Vagina (tissue), 2 donors: Measurements from ENCODE around the gene TSACC. TPM values are rescaled to one million over a fixed set of nuclear protein-coding genes. Genes with fewer than 3 reads are reported as not detected.

Experiments
- DNase-seq, 2 donors: peaks; one replicate each; pipeline ENCODE4 v3.0.0-alpha.2; 2017; ENCODE audit errors: extremely low spot score in 2 of 2
- H3K27ac ChIP-seq: fragments of 200-600 bp; sonication (generic); one replicate; pipeline ENCODE4 v1.5.1; 2019
- H3K27me3 ChIP-seq: fragments of 200-600 bp; sonication (generic); one replicate; pipeline ENCODE4 v1.5.1; 2019
- H3K36me3 ChIP-seq, 2 donors: fragments of 200-600 bp; sonication (generic); one replicate each; pipeline ENCODE4 v1.5.1; 2017 to 2019
- H3K4me1 ChIP-seq: fragments of 200-600 bp; sonication (generic); one replicate; pipeline ENCODE4 v1.5.1; 2019
- H3K4me3 ChIP-seq, 2 donors: fragments of 200-600 bp; sonication (generic); 1 replicate in 1 of 2; 2 replicates in 1 of 2; pipeline ENCODE4 v1.5.1; 2016 to 2019
- H3K9me3 ChIP-seq: fragments of 200-600 bp; sonication (generic); one replicate; pipeline ENCODE4 v1.5.1; 2019
- POLR2A ChIP-seq, 2 donors: fragments of 450-650 bp; IDR thresholded peaks; one replicate each; pipeline ENCODE4 v1.6.1; 2017; ENCODE audit warnings: antibody characterized with exemption in 2 of 2, mild to moderate bottlenecking in 2 of 2, moderate library complexity in 2 of 2
- POLR2AphosphoS5 ChIP-seq, 2 donors: sonication (generic); formaldehyde crosslinking; IDR thresholded peaks; one replicate each; pipeline ENCODE4 v1.9.0; 2017; ENCODE audit warnings: antibody characterized with exemption in 2 of 2, mild to moderate bottlenecking in 2 of 2, low read depth in 1 of 2; ENCODE audit not compliant: insufficient read depth in 1 of 2
- intact Hi-C: fragments of 100-400 bp; cut with DNase I; formaldehyde crosslinking; loops from one replicate; pipeline ENCODE4 v1.15.1; 2023
- total RNA-seq: library from RNA; depleted of rRNA; stranded (reverse); fragments of >200 nt; gene quantifications from one replicate; pipeline ENCODE4 v1.2.3, GENCODE V29; 2016
- TF ChIP-seq, protein P1 (sequence below), 3 experiments: fragments of 450-650 bp in 2 of 3; fragments of 200-600 bp in 1 of 3; sonication (generic) in 1 of 3; IDR thresholded peaks; one replicate each; pipeline ENCODE4 v1.5.1; 2017 to 2019; ENCODE audit warnings: antibody characterized with exemption in 3 of 3, mild to moderate bottlenecking in 2 of 3, moderate library complexity in 2 of 3

TSACC gene
- total RNA-seq, 1 donor from 2014 or later, result not detected

DNA sequence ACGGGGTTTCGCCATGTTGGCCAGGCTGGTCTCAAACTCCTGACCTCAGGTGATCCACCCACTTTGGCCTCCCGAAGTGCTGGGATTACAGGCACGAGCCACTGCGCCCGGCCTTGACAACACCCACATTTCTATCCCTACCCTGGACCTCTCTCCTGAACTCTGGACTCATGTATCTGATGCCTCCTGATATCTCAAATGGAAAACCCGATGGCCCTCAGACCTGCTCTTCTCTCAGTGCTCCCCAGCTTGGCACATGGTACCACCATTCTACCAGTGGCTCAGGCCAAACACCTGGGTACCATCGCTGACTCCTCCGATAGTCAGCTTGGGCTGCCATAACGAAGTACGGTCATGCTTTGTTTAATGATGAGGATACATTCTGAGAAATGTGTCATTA lies 22.2 kb downstream of the TSACC start:
- H3K36me3 ChIP-seq, result no peaks in the 10 kb centered on the region
- H3K27me3 ChIP-seq, result no peaks in the 10 kb centered on the region

DNA sequence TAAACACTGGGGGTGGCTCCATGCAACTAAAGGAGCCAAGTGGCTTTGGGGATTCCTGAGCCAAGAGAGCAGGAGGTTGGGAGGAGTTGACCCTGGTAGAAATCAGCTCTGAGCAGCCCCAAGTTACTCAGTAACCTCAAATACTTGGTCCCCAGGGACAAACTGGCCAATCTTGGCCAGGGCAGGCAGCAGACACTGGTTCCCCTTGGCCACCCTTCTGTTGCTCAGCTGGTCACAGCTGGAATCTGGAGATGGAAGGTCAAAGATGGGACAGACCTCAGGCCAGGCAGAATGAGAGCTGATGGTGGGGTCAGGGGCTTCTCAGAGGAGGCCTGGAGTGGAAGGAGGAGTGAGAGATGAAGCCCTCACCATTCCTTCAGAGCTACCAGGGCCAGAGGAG lies 27.4 kb downstream of the TSACC start:
- H3K27ac ChIP-seq, result no peak overlapping the region
- H3K9me3 ChIP-seq, result no peaks in the 10 kb centered on the region
- intact Hi-C loops, result no loop called here
- peaks cover 11% of the 10 kb centered on the region for H3K4me1 ChIP-seq
- DNase-seq, result no peak
- H3K36me3 ChIP-seq, result no peaks in the 10 kb centered on the region
- no peak overlapping the region for H3K4me3 ChIP-seq
- TF ChIP-seq, protein P1, sequence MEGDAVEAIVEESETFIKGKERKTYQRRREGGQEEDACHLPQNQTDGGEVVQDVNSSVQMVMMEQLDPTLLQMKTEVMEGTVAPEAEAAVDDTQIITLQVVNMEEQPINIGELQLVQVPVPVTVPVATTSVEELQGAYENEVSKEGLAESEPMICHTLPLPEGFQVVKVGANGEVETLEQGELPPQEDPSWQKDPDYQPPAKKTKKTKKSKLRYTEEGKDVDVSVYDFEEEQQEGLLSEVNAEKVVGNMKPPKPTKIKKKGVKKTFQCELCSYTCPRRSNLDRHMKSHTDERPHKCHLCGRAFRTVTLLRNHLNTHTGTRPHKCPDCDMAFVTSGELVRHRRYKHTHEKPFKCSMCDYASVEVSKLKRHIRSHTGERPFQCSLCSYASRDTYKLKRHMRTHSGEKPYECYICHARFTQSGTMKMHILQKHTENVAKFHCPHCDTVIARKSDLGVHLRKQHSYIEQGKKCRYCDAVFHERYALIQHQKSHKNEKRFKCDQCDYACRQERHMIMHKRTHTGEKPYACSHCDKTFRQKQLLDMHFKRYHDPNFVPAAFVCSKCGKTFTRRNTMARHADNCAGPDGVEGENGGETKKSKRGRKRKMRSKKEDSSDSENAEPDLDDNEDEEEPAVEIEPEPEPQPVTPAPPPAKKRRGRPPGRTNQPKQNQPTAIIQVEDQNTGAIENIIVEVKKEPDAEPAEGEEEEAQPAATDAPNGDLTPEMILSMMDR (IDR thresholded peaks at IDR 0.05), result no peak
- TF ChIP-seq POLR2AphosphoS5 (IDR thresholded peaks at IDR 0.05; ENCODE audit: insufficient read depth in 1 of 2, low read depth in 1 of 2), result no peak
- no peak for TF ChIP-seq POLR2A (IDR thresholded peaks at IDR 0.05)
- H3K27me3 ChIP-seq, result no peaks in the 10 kb centered on the region

More for the DNA sequence above, 22.2 kb downstream of the TSACC start:
- intact Hi-C loops, result no loop called here
- no peak for TF ChIP-seq POLR2A (IDR thresholded peaks at IDR 0.05)
- TF ChIP-seq POLR2AphosphoS5 (IDR thresholded peaks at IDR 0.05; ENCODE audit: insufficient read depth in 1 of 2, low read depth in 1 of 2), result no peak
- TF ChIP-seq, protein P1 (IDR thresholded peaks at IDR 0.05), result no peak
- H3K4me3 ChIP-seq, result no peak overlapping the region
- no peak overlapping the region for H3K27ac ChIP-seq
- DNase-seq, result no peak
- H3K4me1 ChIP-seq, result no peaks in the 10 kb centered on the region
- H3K9me3 ChIP-seq, result no peaks in the 10 kb centered on the region

DNA sequence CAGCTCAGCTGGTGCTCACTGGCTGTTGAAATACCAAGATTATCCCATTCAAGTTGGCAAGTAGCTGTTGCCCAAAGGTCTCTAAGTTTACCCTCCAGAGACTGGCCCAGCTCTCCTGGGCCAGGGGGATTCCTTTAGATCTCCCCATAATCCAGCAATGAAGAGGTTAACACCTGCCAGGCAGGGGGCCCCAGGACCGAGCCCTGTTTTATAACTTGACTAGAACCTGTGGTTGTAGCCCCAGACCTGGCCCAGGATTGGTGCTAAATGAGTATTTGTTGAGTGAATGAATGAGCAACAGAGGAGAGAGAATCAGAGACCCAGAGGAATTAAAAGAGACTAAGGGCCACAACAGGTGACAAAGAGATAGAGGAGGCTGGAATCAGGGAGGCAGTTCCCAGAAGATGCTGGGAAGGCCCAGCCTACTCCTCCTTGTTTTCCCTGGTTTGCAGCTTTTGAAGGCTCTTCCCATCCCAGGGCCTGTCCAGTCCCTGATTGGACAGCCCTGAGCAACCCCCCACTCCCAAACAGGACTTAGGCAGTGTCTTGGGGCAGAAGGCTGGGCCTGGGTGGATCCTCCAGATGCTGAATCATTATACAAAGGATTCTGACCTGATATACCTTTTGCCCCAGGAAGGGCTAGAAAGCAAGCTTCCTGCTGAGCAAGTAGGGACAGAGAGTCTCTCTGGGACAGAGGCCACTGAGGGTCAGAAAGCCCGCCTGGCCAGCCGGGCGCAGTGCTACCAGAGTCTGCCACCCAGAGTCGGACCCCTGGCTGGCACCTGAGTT lies 28.2 kb downstream of the TSACC start:
- TF ChIP-seq, protein P1 (IDR thresholded peaks at IDR 0.05), result no peak
- TF ChIP-seq POLR2AphosphoS5 (IDR thresholded peaks at IDR 0.05; ENCODE audit: insufficient read depth in 1 of 2, low read depth in 1 of 2) (no peak), POLR2A (IDR thresholded peaks at IDR 0.05) (no peak)
- intact Hi-C loops, result no loop called here
- Histone ChIP-seq H3K27me3 (no peaks in the 10 kb centered on the region), H3K36me3 (no peaks in the 10 kb centered on the region), H3K4me1 (peaks cover 11% of the 10 kb centered on the region), H3K4me3 (no peak overlapping the region), H3K9me3 (no peaks in the 10 kb centered on the region), H3K27ac (no peak overlapping the region)
- no peak for DNase-seq

DNA sequence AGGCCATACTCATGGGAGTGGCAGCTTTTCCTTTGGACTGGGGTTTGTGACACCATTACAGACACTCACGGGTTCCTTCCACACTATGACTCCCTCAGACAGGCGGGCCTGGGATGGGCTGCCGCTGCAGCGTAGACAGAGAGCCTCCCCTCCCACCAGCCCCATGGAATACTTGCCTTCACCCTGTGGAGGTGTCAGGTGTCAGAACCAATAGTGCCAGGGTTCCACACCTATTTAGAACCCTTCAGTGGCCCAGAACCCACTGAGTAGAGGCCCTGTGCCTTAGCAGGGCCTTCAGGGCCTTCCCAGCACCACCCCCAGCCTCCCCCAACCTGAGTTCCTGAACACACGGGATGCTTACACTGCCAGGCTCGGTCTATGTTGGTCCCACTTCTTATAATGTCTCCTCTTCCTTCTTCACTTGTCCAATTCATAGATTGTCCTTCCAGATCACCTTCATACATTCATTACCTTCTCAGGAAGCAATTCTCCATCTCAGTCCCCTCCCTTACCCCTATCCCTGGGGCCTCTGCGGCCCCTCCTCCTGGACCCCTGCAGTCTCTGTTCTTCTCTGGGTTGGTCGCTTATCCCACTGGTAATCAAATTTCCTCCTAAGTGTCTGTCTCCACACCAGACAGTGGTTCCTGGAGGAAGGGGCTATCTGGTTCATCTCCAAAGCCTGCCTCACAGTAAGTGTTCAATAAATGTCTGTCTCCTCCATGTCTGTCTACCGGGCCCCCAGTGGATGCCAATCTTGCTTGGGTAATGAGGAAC lies 29.2 kb downstream of the TSACC start:
- Histone ChIP-seq H3K27me3 (no peaks in the 10 kb centered on the region), H3K36me3 (no peaks in the 10 kb centered on the region), H3K27ac (no peak overlapping the region), H3K4me3 (no peak overlapping the region), H3K4me1 (peaks cover 11% of the 10 kb centered on the region), H3K9me3 (no peaks in the 10 kb centered on the region)
- intact Hi-C loops, result no loop called here
- no peak for TF ChIP-seq POLR2A (IDR thresholded peaks at IDR 0.05)
- TF ChIP-seq, protein P1 (IDR thresholded peaks at IDR 0.05), result no peak
- no peak for TF ChIP-seq POLR2AphosphoS5 (IDR thresholded peaks at IDR 0.05; ENCODE audit: insufficient read depth in 1 of 2, low read depth in 1 of 2)
- no peak for DNase-seq
